Vagina (tissue), 2 donors: ENCODE measurements around the gene MALL. TPM values are rescaled to one million over a fixed set of nuclear protein-coding genes. Genes with fewer than 3 reads are reported as not detected.

Experiments used
- DNase-seq, 2 donors: peaks; one replicate each; pipeline ENCODE4 v3.0.0-alpha.2; 2017; ENCODE audit errors: extremely low spot score in 2 of 2
- H3K27ac ChIP-seq: fragments of 200-600 bp; sonication (generic); one replicate; pipeline ENCODE4 v1.5.1; 2019
- H3K27me3 ChIP-seq: fragments of 200-600 bp; sonication (generic); one replicate; pipeline ENCODE4 v1.5.1; 2019
- H3K36me3 ChIP-seq, 2 donors: fragments of 200-600 bp; sonication (generic); one replicate each; pipeline ENCODE4 v1.5.1; 2017 to 2019
- H3K4me1 ChIP-seq: fragments of 200-600 bp; sonication (generic); one replicate; pipeline ENCODE4 v1.5.1; 2019
- H3K4me3 ChIP-seq, 2 donors: fragments of 200-600 bp; sonication (generic); 1 replicate in 1 of 2; 2 replicates in 1 of 2; pipeline ENCODE4 v1.5.1; 2016 to 2019
- H3K9me3 ChIP-seq: fragments of 200-600 bp; sonication (generic); one replicate; pipeline ENCODE4 v1.5.1; 2019
- POLR2A ChIP-seq, 2 donors: fragments of 450-650 bp; IDR thresholded peaks; one replicate each; pipeline ENCODE4 v1.6.1; 2017; ENCODE audit warnings: antibody characterized with exemption in 2 of 2, mild to moderate bottlenecking in 2 of 2, moderate library complexity in 2 of 2
- POLR2AphosphoS5 ChIP-seq, 2 donors: sonication (generic); formaldehyde crosslinking; IDR thresholded peaks; one replicate each; pipeline ENCODE4 v1.9.0; 2017; ENCODE audit warnings: antibody characterized with exemption in 2 of 2, mild to moderate bottlenecking in 2 of 2, low read depth in 1 of 2; ENCODE audit not compliant: insufficient read depth in 1 of 2
- intact Hi-C: fragments of 100-400 bp; cut with DNase I; formaldehyde crosslinking; loops from one replicate; pipeline ENCODE4 v1.15.1; 2023
- total RNA-seq: library from RNA; depleted of rRNA; stranded (reverse); fragments of >200 nt; gene quantifications from one replicate; pipeline ENCODE4 v1.2.3, GENCODE V29; 2016
- TF ChIP-seq, protein P1 (sequence below), 3 experiments: fragments of 450-650 bp in 2 of 3; fragments of 200-600 bp in 1 of 3; sonication (generic) in 1 of 3; IDR thresholded peaks; one replicate each; pipeline ENCODE4 v1.5.1; 2017 to 2019; ENCODE audit warnings: antibody characterized with exemption in 3 of 3, mild to moderate bottlenecking in 2 of 3, moderate library complexity in 2 of 3

The MALL gene
- total RNA-seq, 1 donor from 2014 or later: 56.7 TPM

DNA sequence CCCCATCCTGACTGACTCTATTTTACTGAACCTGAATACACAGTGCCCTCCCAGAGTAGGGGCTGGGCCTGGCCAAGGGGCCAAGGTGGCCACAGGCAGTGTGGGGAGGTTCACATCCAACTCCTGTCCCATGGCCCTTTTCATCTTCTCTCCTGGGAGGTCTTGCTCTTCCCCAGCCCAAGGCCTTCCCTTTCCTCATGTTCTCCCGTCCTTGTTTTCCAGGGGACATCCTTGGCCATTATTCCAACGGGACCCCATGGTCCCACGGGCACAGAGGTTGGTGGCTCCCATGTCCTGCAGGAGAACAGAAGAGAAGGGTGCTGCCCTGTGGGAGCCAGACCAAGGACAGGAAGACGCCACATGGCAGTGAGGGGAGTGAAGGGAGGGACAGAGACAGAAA lies 10.4 kb downstream of the MALL start:
- H3K27me3 ChIP-seq: no peaks in the 10 kb centered on the region
- no peaks in the 10 kb centered on the region for H3K36me3 ChIP-seq
- peak overlapping the region; percentile 84 for H3K27ac ChIP-seq
- no peak overlapping the region for H3K4me3 ChIP-seq
- H3K4me1 ChIP-seq: peaks cover 68% of the 10 kb centered on the region
- intact Hi-C loops: no loop called here
- TF ChIP-seq POLR2AphosphoS5 (IDR thresholded peaks at IDR 0.05; ENCODE audit: insufficient read depth in 1 of 2, low read depth in 1 of 2) (no peak), POLR2A (IDR thresholded peaks at IDR 0.05) (no peak)
- TF ChIP-seq, protein P1, sequence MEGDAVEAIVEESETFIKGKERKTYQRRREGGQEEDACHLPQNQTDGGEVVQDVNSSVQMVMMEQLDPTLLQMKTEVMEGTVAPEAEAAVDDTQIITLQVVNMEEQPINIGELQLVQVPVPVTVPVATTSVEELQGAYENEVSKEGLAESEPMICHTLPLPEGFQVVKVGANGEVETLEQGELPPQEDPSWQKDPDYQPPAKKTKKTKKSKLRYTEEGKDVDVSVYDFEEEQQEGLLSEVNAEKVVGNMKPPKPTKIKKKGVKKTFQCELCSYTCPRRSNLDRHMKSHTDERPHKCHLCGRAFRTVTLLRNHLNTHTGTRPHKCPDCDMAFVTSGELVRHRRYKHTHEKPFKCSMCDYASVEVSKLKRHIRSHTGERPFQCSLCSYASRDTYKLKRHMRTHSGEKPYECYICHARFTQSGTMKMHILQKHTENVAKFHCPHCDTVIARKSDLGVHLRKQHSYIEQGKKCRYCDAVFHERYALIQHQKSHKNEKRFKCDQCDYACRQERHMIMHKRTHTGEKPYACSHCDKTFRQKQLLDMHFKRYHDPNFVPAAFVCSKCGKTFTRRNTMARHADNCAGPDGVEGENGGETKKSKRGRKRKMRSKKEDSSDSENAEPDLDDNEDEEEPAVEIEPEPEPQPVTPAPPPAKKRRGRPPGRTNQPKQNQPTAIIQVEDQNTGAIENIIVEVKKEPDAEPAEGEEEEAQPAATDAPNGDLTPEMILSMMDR (IDR thresholded peaks at IDR 0.05): no peak
- no peaks in the 10 kb centered on the region for H3K9me3 ChIP-seq
- DNase-seq: peak in 1 of 2 donors; percentile 96

DNA sequence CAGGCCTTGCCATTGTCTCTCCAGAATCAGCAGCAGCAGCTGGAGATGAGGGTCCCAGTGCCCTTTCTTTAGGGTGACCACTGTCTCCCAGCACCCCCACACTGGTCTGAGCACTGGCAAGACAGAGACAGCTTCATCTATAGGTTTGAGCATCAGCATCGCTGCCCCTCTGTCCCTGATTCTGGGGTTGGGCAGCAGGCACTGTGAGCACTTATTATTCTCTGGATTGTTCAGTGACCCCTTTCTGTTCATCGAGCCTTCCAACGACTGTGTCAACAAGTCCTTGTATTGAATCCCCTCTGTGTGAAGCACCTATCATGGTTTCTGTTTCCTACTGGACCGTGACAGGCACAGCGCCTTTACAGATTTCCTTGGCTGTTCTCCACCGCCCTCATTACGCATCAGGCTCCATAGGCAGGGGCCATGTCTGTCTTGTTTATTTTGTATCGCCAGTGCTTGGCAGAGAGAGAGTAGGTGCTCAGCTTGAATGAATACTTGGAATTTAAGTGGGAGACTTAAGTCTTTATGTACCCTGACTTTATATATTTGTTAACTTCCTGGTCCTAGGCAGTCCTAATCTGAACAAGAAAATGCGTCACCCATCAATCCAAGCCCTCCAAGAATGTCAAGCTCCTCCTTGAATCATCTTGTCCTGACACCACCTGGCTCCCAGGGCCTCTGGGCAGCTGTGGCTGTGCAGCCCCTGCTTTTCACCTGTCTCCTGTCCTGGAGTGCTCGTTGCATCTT lies 11.4 kb downstream of the MALL start:
- no peak for DNase-seq

DNA sequence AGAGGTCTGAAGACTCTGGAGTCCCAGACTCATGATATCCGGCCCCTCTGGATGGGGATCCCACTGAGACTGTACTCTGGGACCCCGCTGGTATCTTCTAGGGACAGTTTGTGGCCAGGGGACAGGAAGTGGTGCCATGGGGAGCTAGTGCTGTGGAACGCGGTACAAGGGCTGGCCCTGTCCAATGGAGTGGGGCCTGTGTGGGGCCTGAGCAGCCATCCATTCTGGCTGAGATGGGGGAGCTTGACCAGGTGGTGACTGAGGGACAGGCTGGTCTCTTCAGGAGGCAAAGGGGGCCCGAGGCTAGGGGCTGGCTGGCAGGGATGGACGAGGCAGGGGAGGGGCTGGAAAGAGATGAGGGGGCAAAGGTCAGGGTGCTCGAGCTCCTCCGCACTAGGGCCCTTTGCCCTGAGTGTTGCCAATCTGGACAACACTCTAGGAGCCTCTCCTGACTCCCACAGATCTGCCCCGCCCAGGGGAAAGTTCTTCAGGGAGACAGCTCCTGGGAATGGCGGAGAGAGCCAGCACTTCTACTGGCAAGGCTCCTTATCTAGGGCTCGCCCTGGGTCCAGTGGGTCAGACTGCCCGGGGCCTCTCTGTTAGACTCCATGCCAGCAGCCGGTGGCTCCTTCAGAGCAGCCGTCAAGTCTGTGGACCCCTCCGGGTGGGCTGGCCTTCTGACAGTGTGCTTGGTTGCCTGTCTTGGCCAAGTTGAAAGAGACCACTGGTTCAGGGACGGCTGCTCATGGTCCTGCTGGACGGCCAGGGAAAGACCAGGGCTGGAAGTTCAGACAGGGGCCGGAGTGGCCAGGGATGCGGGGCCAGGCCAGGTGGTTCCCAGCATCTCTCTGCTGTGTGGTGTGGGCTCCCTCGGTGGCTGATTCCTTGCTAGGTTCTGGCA lies 12.3 kb downstream of the MALL start:
- no peak overlapping the region for H3K4me3 ChIP-seq
- intact Hi-C loops: no loop called here
- TF ChIP-seq POLR2AphosphoS5 (IDR thresholded peaks at IDR 0.05; ENCODE audit: insufficient read depth in 1 of 2, low read depth in 1 of 2) (no peak), POLR2A (IDR thresholded peaks at IDR 0.05) (no peak)
- TF ChIP-seq, protein P1 (IDR thresholded peaks at IDR 0.05): no peak
- H3K36me3 ChIP-seq: no peaks in the 10 kb centered on the region
- no peaks in the 10 kb centered on the region for H3K27me3 ChIP-seq
- DNase-seq: peak in 1 of 2 donors; percentile 96
- peak overlapping the region; percentile 84 for H3K27ac ChIP-seq
- H3K4me1 ChIP-seq: peaks cover 72% of the 10 kb centered on the region
- H3K9me3 ChIP-seq: no peaks in the 10 kb centered on the region

More for the DNA sequence above, 11.4 kb downstream of the MALL start:
- Histone ChIP-seq H3K27me3 (no peaks in the 10 kb centered on the region), H3K27ac (peak overlapping the region; percentile 84), H3K4me3 (no peak overlapping the region), H3K4me1 (peaks cover 72% of the 10 kb centered on the region), H3K36me3 (no peaks in the 10 kb centered on the region), H3K9me3 (no peaks in the 10 kb centered on the region)
- intact Hi-C loops: no loop called here
- peak in 1 of 2 donors; percentile 49 for TF ChIP-seq POLR2AphosphoS5 (IDR thresholded peaks at IDR 0.05; ENCODE audit: insufficient read depth in 1 of 2, low read depth in 1 of 2)
- TF ChIP-seq, protein P1 (IDR thresholded peaks at IDR 0.05): no peak

DNA sequence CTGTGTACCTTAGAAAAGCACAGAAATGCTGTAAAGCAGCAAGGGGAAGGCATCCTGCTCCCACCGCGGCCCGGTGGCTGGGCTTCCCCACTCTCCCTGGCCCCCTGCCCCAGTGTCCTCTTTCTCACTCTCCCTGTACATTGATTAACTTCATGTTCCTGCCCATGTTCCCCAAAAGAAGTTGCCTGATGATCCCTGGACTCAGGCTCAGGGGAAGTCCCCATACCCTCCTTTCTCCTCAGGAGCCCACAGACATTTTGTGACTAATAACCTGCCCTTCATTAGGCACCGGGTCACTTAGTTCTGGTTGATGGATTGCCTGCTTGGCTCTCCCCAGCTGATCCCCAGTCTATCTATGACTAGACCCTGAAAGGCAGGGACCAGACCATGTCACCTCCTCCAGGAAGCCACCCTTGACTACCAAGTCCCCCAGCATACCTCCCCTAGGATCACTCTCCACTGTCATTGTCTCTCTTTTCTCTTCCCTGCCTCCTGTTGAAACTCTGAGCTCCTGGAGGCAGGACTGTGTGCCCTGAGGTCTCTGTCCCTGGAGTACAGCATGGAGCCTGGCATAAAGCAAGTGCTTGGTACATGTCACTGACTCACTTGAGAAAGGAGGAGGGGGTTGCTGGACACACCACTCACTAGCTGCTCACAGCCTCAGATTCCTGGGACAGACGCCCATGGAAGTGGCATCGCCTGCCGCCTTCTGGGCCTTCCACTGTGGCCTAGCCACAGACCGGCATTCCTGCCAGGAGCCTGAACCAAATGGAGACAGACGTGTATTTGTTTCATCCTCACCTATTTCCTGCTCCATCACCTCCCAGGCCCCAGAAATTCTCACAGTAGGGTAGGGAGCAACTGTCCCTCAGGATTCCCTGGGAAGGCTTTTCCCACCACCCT lies 13.5 kb downstream of the MALL start:
- Histone ChIP-seq H3K36me3 (no peaks in the 10 kb centered on the region), H3K27ac (peak overlapping the region; percentile 84), H3K9me3 (no peaks in the 10 kb centered on the region), H3K27me3 (no peaks in the 10 kb centered on the region), H3K4me3 (peak overlapping the region; percentile 16 to 30), H3K4me1 (peaks cover 67% of the 10 kb centered on the region)
- TF ChIP-seq, protein P1 (IDR thresholded peaks at IDR 0.05): no peak
- TF ChIP-seq POLR2A (IDR thresholded peaks at IDR 0.05): no peak
- TF ChIP-seq POLR2AphosphoS5 (IDR thresholded peaks at IDR 0.05; ENCODE audit: insufficient read depth in 1 of 2, low read depth in 1 of 2): no peak
- DNase-seq: peak; percentile 87 to 95
- intact Hi-C loops: no loop called here
